HL-60 (cell line): ENCODE measurements around the gene SDCBP2.

Experiments
- CTCF ChIP-seq: IDR thresholded peaks from one replicate; pipeline ENCODE4 v1.5.1; 2011; ENCODE audit warnings: low read length, control low read depth, inconsistent platforms; ENCODE audit not compliant: insufficient read depth
- GABPA ChIP-seq: IDR thresholded peaks from 2 replicates; pipeline ENCODE4 v1.6.1; 2012; ENCODE audit warnings: low read depth
- POLR2AphosphoS5 ChIP-seq: IDR thresholded peaks from 2 replicates; pipeline ENCODE4 v1.6.1; 2012; ENCODE audit warnings: low read depth
- REST ChIP-seq: IDR thresholded peaks from 2 replicates; pipeline ENCODE4 v1.6.1; 2012; ENCODE audit warnings: low read depth; ENCODE audit not compliant: insufficient replicate concordance
- SPI1 ChIP-seq: IDR thresholded peaks from 2 replicates; pipeline ENCODE4 v1.6.1; 2012; ENCODE audit warnings: low read depth, mild to moderate bottlenecking, borderline replicate concordance

GRCh38 chr20:1341561-1342265 lies 12.8 kb upstream of the SDCBP2 start:
- TF ChIP-seq CTCF = no peak
- no peak for TF ChIP-seq REST
- TF ChIP-seq GABPA = no peak
- TF ChIP-seq POLR2AphosphoS5 = no peak
- TF ChIP-seq SPI1 = no peak
